GM12864 (cell line): ENCODE data around the gene ZEB2.
"Not testable (repeated sequence)": the region's sequence is repeated elsewhere in the genome, so short reads cannot be mapped to it uniquely, and the experiment has no call there.

Experiments used
- DNase-seq: peaks from one replicate; pipeline ENCODE4 v3.0.0-alpha.2; 2011; ENCODE audit warnings: low read depth
- H3K4me3 ChIP-seq: 2 replicates; pipeline ENCODE4 v1.5.1; 2011; ENCODE audit warnings: mild to moderate bottlenecking, low read depth, low read length, control low read depth
- TF ChIP-seq, protein P1 (sequence below): IDR thresholded peaks from 2 replicates; pipeline ENCODE4 v1.5.1; 2011; ENCODE audit warnings: low read depth, mild to moderate bottlenecking, moderate library complexity, low read length, control low read depth, inconsistent platforms; ENCODE audit errors: missing control alignments

The ZEB2 gene

DNA sequence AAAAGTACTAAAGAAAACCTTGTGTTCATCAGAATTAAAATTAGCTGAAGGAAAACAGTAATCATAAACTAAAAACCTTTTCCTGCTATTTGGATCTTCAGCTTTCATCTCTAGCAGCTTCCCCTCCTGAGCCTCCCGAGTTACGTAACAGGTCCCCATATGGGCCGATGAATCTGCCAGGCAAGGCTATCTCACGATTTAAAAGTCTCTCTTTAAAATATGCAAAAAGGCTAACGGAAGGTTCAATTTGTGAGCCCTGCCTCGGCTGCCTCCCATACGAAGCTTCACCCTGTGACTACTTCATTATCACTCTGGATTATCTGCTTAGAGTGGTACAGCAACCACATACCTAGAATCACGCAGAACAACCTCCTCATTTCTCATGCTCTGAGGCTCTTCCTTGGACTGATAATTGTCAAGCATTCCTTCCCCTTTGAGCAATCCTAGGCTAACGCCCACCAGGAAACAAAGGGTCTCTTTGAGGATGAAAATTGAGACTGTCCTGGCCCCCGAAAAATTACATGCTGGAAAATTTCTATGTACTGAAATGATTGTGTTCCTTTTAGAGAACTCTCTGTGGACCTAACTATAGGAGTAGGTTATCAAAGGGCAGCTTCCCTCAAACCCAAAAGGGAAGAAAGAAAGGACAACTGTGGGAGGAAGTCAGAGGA, 147.4 kb downstream of the ZEB2 start:
- TF ChIP-seq, protein P1, sequence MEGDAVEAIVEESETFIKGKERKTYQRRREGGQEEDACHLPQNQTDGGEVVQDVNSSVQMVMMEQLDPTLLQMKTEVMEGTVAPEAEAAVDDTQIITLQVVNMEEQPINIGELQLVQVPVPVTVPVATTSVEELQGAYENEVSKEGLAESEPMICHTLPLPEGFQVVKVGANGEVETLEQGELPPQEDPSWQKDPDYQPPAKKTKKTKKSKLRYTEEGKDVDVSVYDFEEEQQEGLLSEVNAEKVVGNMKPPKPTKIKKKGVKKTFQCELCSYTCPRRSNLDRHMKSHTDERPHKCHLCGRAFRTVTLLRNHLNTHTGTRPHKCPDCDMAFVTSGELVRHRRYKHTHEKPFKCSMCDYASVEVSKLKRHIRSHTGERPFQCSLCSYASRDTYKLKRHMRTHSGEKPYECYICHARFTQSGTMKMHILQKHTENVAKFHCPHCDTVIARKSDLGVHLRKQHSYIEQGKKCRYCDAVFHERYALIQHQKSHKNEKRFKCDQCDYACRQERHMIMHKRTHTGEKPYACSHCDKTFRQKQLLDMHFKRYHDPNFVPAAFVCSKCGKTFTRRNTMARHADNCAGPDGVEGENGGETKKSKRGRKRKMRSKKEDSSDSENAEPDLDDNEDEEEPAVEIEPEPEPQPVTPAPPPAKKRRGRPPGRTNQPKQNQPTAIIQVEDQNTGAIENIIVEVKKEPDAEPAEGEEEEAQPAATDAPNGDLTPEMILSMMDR: no peak
- H3K4me3 ChIP-seq: no peak overlapping the region
- no peak for DNase-seq

DNA sequence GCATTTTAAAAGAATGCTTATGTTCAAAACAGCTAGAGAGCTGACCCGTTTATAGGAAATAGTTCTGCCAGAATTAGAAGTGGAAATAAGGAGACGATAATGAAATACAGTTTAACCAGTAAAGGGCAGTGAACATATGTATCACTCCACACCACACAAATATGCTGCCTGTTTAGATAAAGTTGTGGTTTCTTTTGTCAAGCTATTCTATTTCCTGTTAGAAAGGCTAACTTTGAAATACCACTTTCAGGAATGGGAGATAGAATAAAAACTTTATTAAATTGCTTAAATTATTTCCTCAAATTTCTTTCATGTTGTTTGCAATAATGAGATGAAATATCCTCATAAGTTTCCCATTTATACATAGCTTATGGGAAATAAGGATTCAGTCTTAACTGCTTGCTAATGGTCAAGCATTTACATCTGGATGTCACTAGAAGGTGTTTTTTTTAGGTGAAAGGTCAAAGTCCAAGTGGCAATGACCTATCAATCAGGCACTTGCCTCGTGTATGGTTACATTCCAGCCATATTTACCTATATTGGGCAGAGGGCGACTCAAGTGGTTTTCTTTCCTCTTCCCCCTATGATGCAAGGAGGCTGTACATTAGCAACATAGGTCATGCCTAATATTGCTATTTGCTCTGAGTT, 148.9 kb downstream of the ZEB2 start:
- TF ChIP-seq, protein P1: no peak
- H3K4me3 ChIP-seq: no peak overlapping the region
- DNase-seq: no peak

DNA sequence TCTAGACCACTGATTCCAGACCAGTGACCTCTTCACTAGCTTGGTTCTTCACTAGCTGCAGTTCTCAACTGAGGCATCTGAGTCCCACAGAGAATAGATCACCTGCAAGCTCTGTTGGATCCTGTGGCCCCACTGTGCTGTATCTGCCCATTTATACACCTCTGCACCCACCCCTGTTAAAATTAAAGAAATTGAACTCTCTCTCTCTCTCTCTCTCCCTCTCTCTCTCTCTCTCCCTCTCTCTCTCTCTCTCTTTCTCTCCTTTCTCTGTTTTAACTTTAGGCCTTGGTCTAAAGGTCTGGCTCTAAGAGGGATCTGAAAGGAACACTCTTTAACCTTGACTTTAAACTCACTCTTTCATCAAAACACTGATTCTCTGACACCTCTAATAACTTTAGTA, 150.5 kb downstream of the ZEB2 start:
- TF ChIP-seq, protein P1: no peak
- no peak for DNase-seq
- H3K4me3 ChIP-seq: no peak overlapping the region

DNA sequence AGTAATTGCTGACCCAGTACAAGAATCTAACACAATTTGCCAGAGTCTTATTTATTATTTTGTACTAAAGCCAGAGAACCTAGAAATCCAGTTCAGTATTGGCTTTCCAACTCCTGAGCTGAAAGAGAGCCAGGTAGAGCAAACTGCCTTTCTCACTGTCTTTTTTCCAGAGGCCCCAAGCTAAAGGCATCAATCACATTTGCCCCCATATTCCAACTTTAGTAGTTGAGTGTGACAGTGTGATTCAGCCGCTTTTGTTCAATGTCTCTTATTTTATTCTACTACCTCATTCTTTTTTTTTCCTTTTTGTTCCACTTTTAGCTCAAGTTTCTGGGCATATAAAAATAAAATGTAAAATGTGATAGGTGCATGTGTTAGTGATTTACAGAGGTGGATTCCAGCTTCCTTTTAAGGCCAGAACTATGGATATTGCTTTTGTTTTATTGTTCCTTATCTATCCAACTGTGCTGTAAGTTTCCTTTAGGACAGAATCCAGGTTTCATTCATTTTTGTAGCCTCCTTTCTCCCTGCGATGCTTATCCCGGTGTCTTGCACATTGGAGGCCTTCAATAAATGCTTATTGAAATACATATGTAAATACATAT, 153.0 kb downstream of the ZEB2 start:
- no peak overlapping the region for H3K4me3 ChIP-seq
- TF ChIP-seq, protein P1: no peak
- no peak for DNase-seq

DNA sequence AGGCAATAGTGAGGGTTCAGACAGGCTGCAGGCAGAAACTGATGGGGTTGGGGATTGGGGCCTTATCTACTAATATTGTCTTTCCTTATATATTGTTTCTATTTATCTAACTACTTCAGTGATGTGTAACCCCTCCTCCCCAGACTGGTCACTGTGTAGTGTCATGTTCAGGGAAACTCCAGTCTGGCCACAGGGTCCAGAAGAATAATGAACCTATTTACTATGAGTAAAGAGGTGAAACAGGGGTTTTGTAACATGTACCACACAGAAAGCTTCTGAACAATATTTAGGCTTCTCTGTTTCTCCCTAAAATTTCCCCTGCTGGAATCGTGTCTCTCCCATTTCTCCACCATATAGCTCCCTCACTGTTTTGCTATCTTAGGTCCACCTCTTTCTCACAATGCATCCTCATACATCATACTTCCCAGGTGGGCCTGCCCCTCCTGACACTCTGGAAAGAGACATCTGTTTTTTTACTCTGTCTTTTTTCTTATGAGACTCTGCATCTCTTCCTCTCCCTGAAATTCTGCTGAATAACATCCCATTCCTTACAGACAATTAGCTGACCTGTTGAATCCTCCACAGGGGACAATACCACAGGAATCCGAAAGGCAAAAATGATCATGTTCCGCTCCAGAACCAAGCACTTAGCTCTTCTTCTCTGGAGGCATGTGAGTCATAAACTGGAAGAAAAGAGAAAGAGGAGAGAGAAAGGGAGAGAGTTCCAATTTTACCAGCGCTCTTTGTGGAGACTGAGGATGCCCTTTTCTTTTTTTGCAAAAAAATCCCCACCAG, 154.8 kb downstream of the ZEB2 start:
- no peak for DNase-seq
- H3K4me3 ChIP-seq: no peak overlapping the region
- TF ChIP-seq, protein P1: no peak

DNA sequence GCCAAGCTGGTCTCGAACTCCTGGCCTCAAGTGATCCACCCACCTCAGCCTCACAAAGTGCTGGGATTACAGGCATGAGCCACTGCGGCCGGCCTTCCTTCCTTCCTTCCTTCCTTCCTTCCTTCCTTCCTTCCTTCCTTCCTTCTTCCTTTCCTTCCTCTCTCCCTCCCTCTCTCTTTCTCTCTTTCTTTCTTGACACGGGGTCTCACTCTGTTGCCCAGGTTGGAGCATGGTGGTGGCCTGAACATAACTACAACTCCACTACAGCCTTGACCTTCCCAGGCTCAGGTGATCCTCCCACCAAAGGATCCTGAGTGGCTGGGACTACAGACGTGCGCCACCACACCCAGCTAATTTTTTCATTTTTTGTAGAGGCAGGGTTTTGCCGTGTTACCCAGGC, 155.7 kb downstream of the ZEB2 start:
- DNase-seq, H3K4me3 ChIP-seq: not testable (repeated sequence)

DNA sequence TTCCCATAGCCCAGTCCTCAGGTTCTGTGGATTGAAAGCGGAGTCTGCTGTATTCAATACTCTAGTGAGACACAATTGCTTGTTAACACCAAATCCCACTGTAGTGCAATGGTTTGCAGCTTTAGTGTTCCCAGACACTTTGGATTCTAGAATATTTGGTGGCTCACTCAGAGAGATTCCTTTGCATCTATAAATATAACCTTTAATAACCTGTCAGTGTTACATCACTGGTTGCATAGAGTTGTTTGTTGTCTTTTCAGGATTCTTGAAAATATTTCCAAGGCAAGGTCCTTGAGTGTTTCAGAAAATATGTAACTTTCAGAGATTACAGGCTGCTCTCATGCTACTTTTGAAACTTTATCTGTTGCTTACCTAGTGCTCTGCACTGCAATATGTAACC, 157.5 kb downstream of the ZEB2 start:
- no peak overlapping the region for H3K4me3 ChIP-seq
- DNase-seq: no peak
- TF ChIP-seq, protein P1: no peak
